ENCODE data around the gene SECISBP2L.

The SECISBP2L gene

GRCh38 chr15:49023354-49023753 lies 22.9 kb downstream of the SECISBP2L start:
- in situ Hi-C loops (cut with HindIII; ENCODE audit: low sequenced_read_pairs) = no loop called here

GRCh38 chr15:49015896-49016295 lies 30.4 kb downstream of the SECISBP2L start:
- in situ Hi-C loops (cut with HindIII; ENCODE audit: low sequenced_read_pairs) = loop anchor here (5.0 kb wide), 1 partner anchor 46 kb away; no protein-coding TSS in a partner anchor

- in situ Hi-C loops (cut with HindIII; ENCODE audit: low sequenced_read_pairs) = no loop called here
Measured at GRCh38 chr15:48999314-48999713, 46.9 kb downstream of the SECISBP2L start.

GRCh38 chr15:48996276-48996675 lies 50.0 kb downstream of the SECISBP2L start:
- in situ Hi-C loops (cut with HindIII; ENCODE audit: low sequenced_read_pairs) = no loop called here

GRCh38 chr15:48993380-48993779 lies 52.9 kb downstream of the SECISBP2L start:
- in situ Hi-C loops (cut with HindIII; ENCODE audit: low sequenced_read_pairs) = no loop called here

- in situ Hi-C loops (cut with HindIII; ENCODE audit: low sequenced_read_pairs) = no loop called here
Measured at GRCh38 chr15:48992545-48992944, 53.7 kb downstream of the SECISBP2L start.

- in situ Hi-C loops (cut with HindIII; ENCODE audit: low sequenced_read_pairs) = no loop called here
Measured at GRCh38 chr15:48992096-48992495, 54.1 kb downstream of the SECISBP2L start.

- in situ Hi-C loops (cut with HindIII; ENCODE audit: low sequenced_read_pairs) = no loop called here
Measured at GRCh38 chr15:48989170-48989569, 57.1 kb downstream of the SECISBP2L start.

GRCh38 chr15:48987142-48987541 lies 59.1 kb downstream of the SECISBP2L start:
- in situ Hi-C loops (cut with HindIII; ENCODE audit: low sequenced_read_pairs) = no loop called here

- in situ Hi-C loops (cut with HindIII; ENCODE audit: low sequenced_read_pairs) = no loop called here
Measured at GRCh38 chr15:48986240-48986639, 60.0 kb downstream of the SECISBP2L start.

GRCh38 chr15:48985516-48985915 lies 60.7 kb downstream of the SECISBP2L start:
- in situ Hi-C loops (cut with HindIII; ENCODE audit: low sequenced_read_pairs) = no loop called here

- in situ Hi-C loops (cut with HindIII; ENCODE audit: low sequenced_read_pairs) = no loop called here
Measured at GRCh38 chr15:48984811-48985352, 61.4 kb downstream of the SECISBP2L start.

- in situ Hi-C loops (cut with HindIII; ENCODE audit: low sequenced_read_pairs) = no loop called here
Measured at GRCh38 chr15:48984021-48984710, 62.1 kb downstream of the SECISBP2L start.

GRCh38 chr15:48983300-48983699 lies 62.9 kb downstream of the SECISBP2L start:
- in situ Hi-C loops (cut with HindIII; ENCODE audit: low sequenced_read_pairs) = no loop called here

GRCh38 chr15:48981941-48982340 lies 64.3 kb downstream of the SECISBP2L start:
- in situ Hi-C loops (cut with HindIII; ENCODE audit: low sequenced_read_pairs) = no loop called here

GRCh38 chr15:48978638-48979037 lies 67.6 kb downstream of the SECISBP2L start:
- in situ Hi-C loops (cut with HindIII; ENCODE audit: low sequenced_read_pairs) = no loop called here

GRCh38 chr15:48976444-48977088 lies 69.7 kb downstream of the SECISBP2L start:
- in situ Hi-C loops (cut with HindIII; ENCODE audit: low sequenced_read_pairs) = no loop called here

- in situ Hi-C loops (cut with HindIII; ENCODE audit: low sequenced_read_pairs) = no loop called here
Measured at GRCh38 chr15:48975472-48976419, 70.5 kb downstream of the SECISBP2L start.

GRCh38 chr15:48974882-48975281 lies 71.4 kb downstream of the SECISBP2L start:
- in situ Hi-C loops (cut with HindIII; ENCODE audit: low sequenced_read_pairs) = loop anchor here (5.0 kb wide), 1 partner anchor 98 kb away; the partner anchor contains the start of gene EID1

GRCh38 chr15:48972750-48973503 lies 73.3 kb downstream of the SECISBP2L start:
- in situ Hi-C loops (cut with HindIII; ENCODE audit: low sequenced_read_pairs) = loop anchor here (5.0 kb wide), 1 partner anchor 96 kb away; the partner anchor contains the start of gene EID1
